ENCODE measurements around the gene ZRANB1. TPM values are rescaled to one million over a fixed set of nuclear protein-coding genes. Genes with fewer than 3 reads are reported as not detected.
A peak's percentile ranks its signal among the peaks of the same experiment; 100 is the strongest.

The ZRANB1 gene
- total RNA-seq, 4 donors from 2014 or later: 35.5 to 48.7 (median 44.3) TPM

GRCh38 chr10:125035588-125036295 is 93.8 kb downstream of the ZRANB1 start:
- H3K4me3 ChIP-seq: no peak overlapping the region
- no peaks in the 10 kb centered on the region for H3K27me3 ChIP-seq
- H3K4me1 ChIP-seq: peaks cover 0 to 81% (median 43%) of the 10 kb centered on the region in 3 donors
- WGBS, 2 donors (ENCODE audit: low coverage in 1 of 2): 48 to 60% methylated on average over 6 of the region's 7 CpGs
- no peaks in the 10 kb centered on the region for H3K9me3 ChIP-seq
- TF ChIP-seq POLR2AphosphoS5 (IDR thresholded peaks at IDR 0.05) (no peak), POLR2A (IDR thresholded peaks at IDR 0.05) (no peak), EP300 (IDR thresholded peaks at IDR 0.05) (no peak), CTCF (IDR thresholded peaks at IDR 0.05) (no peak)
- no peak for ATAC-seq
- H3K36me3 ChIP-seq: peaks cover 0 to 24% of the 10 kb centered on the region in 2 donors
- H3K27ac ChIP-seq: peak overlapping the region in 2 of 4 donors; percentile 27 to 43

- peak; percentile 57 for ATAC-seq
- peaks cover 0 to 24% of the 10 kb centered on the region in 2 donors for H3K36me3 ChIP-seq
- H3K9me3 ChIP-seq: no peaks in the 10 kb centered on the region
- H3K4me1 ChIP-seq: peaks cover 0 to 84% (median 46%) of the 10 kb centered on the region in 3 donors
- no peaks in the 10 kb centered on the region for H3K27me3 ChIP-seq
- no peak overlapping the region for H3K27ac ChIP-seq
- WGBS, 2 donors (ENCODE audit: low coverage in 1 of 2): 68 to 70% methylated on average over 5 to 8 of the region's 8 CpGs
- no peak for TF ChIP-seq POLR2AphosphoS5 (IDR thresholded peaks at IDR 0.05)
- no peak for TF ChIP-seq POLR2A (IDR thresholded peaks at IDR 0.05)
- no peak for TF ChIP-seq CTCF (IDR thresholded peaks at IDR 0.05)
- TF ChIP-seq EP300 (IDR thresholded peaks at IDR 0.05): no peak
- H3K4me3 ChIP-seq: no peak overlapping the region
These were observed 95.4 kb downstream of the ZRANB1 start for GRCh38 chr10:125037145-125037877.

Small RNA genes within 50 kb of the gene (small RNA-seq; reads per million reads assigned to genes)
- 0 reads per million in 4 donors for gene MIR4296

Other genes with a start within 250 kb of the ZRANB1 start
- gene FAM53B, start 197.7 kb upstream of the ZRANB1 start, total RNA-seq: 10 to 100 TPM; 24.5 to 33.0 (median 30.2) TPM
- gene EEF1AKMT2, start 150.2 kb upstream of the ZRANB1 start, total RNA-seq: 10 to 100 TPM in 3 of 4 donors, 1 to 10 TPM in 1; 9.1 to 18.6 (median 10.5) TPM
- 10 to 100 TPM; 12.9 to 17.7 (median 16.8) TPM for gene ABRAXAS2, start 140.3 kb upstream of the ZRANB1 start, total RNA-seq
- 100 to 1,000 TPM in 1 of 4 donors, 10 to 100 TPM in 3; 74.8 to 103 (median 79.2) TPM for gene CTBP2, start 218.4 kb downstream of the ZRANB1 start, total RNA-seq

Data from gastroesophageal sphincter (tissue), 4 donors.